Brain microvascular endothelial cell (primary cell): ENCODE data around the gene MEIS3.

ENCODE experiments used
- DNase-seq: peaks from one replicate; pipeline ENCODE4 v3.0.0-alpha.2; 2020
- H3K27ac ChIP-seq: fragments of 250-450 bp; sonication (Bioruptor Pico); 2 replicates; pipeline ENCODE4 v1.5.1; 2020; ENCODE audit warnings: mild to moderate bottlenecking, moderate library complexity
- H3K27me3 ChIP-seq: fragments of 250-450 bp; sonication (Bioruptor Pico); replicated peaks from 2 replicates; pipeline ENCODE4 v1.5.1; 2020; ENCODE audit warnings: mild to moderate bottlenecking
- H3K36me3 ChIP-seq: fragments of 250-450 bp; sonication (Bioruptor Pico); replicated peaks from 2 replicates; pipeline ENCODE4 v1.5.1; 2020; ENCODE audit warnings: mild to moderate bottlenecking
- H3K4me3 ChIP-seq: 2 replicates; pipeline ENCODE4 v1.5.1; 2011; ENCODE audit warnings: low read depth, mild to moderate bottlenecking, control low read depth, low read length, moderate library complexity
- in situ Hi-C: cut with HindIII; loops from 2 replicates; pipeline ENCODE4 v1.10.0; 2017; ENCODE audit warnings: low sequenced_read_pairs, low pct_ligation_motif_present
- TF ChIP-seq, protein P1 (sequence below): IDR thresholded peaks from 2 replicates; pipeline ENCODE4 v1.5.1; 2011; ENCODE audit warnings: low read depth, mild to moderate bottlenecking, moderate library complexity, low read length, control low read depth, inconsistent platforms; ENCODE audit errors: missing control alignments

Gene MEIS3

DNA sequence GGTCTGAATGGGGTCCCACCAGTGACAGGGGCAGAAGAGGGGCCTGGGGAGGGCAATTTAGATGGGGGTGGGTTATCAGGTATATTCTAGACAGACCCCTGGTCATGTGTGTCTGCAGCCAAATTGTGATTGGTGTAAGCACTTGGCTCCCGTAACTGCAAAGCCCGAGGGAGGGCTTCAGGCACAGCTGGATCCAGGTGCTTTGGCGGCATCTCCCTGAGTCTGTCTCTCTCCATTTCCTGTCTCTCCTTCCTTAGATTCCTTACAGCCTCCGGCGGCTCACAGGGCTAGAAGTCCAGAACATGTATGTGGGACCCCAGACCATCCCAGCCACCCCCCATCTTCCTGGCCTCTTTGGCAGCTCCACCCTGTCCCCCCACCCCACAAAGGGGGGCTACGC, 38.8 kb downstream of the MEIS3 start:
- TF ChIP-seq, protein P1, sequence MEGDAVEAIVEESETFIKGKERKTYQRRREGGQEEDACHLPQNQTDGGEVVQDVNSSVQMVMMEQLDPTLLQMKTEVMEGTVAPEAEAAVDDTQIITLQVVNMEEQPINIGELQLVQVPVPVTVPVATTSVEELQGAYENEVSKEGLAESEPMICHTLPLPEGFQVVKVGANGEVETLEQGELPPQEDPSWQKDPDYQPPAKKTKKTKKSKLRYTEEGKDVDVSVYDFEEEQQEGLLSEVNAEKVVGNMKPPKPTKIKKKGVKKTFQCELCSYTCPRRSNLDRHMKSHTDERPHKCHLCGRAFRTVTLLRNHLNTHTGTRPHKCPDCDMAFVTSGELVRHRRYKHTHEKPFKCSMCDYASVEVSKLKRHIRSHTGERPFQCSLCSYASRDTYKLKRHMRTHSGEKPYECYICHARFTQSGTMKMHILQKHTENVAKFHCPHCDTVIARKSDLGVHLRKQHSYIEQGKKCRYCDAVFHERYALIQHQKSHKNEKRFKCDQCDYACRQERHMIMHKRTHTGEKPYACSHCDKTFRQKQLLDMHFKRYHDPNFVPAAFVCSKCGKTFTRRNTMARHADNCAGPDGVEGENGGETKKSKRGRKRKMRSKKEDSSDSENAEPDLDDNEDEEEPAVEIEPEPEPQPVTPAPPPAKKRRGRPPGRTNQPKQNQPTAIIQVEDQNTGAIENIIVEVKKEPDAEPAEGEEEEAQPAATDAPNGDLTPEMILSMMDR = no peak
- no peak overlapping the region for H3K27ac ChIP-seq
- H3K36me3 ChIP-seq = peaks cover 50% of the 10 kb centered on the region
- DNase-seq = no peak
- in situ Hi-C loops = no loop called here
- no peaks in the 10 kb centered on the region for H3K27me3 ChIP-seq
- no peak overlapping the region for H3K4me3 ChIP-seq

DNA sequence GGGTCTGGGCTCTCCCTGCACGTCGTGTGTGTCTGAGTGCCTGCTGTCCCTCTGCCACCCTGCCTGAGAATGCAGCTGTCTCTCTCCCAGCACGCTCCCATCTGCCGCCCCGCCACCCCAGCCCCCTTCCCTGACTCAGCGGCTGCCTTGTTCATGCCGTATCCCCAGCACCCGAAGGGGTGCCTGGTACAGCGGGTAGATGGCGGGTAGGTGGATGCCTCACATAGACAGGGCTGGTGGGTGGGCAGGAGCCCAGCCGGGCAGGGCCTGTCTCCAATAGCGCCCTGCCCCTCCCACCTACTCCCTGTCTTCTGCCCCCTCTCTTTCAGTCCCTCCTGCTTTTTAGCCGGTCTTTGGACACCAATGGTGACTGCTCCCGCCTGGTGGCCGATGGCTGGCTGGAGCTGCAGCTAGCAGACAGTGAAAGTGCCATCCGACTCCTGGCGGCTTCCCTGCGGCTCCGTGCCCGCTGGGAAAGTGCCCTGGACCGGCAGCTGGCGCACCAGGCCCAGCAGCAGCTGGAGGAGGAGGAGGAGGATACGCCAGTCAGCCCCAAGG, 39.9 kb downstream of the MEIS3 start:
- Histone ChIP-seq H3K27me3 (no peaks in the 10 kb centered on the region), H3K27ac (no peak overlapping the region), H3K4me3 (no peak overlapping the region), H3K36me3 (peaks cover 59% of the 10 kb centered on the region)
- in situ Hi-C loops = no loop called here
- no peak for DNase-seq
- TF ChIP-seq, protein P1 = no peak

DNA sequence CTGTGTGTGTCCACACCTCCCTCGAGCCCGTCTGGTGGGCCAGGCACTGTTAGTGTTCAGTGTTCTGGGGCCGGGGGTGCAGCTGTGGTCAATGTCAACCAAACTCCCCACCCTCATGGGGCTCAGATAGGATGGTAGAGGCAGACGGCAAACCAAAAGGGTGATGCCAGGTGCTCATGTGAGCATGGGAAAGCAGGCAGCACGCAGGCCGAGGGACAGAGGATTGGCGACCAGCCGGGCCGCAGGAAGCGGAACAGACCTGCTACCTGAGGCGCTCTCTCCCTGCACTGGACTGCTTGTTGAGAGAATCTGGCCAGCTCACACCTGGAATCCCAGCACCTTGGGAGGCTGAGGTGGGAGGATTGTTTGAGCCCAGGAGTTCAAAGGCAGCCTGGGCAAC, 41.1 kb downstream of the MEIS3 start:
- no peak overlapping the region for H3K27ac ChIP-seq
- TF ChIP-seq, protein P1 = no peak
- no peak overlapping the region for H3K4me3 ChIP-seq
- DNase-seq = no peak
- in situ Hi-C loops = no loop called here
- peaks cover 69% of the 10 kb centered on the region for H3K36me3 ChIP-seq
- no peaks in the 10 kb centered on the region for H3K27me3 ChIP-seq

DNA sequence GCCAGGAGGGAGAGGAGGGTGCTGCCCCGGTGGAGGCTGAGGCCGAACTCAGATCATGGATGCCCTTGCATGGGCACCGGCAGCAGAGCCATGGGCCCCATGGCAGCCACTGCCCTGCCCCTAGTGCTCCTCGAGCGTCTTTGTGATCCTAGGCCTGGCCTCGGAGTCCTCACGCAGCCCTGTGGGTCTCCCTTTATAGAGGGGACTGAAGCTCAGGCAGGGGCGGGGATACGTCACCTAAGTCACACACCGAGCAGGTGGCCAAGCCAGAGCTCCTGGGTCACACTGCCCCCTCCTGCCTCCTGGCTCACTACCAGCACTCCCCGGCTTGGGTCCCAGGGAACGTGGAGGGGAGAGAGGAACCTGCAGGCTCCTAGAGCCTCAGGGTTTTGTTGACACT, 41.5 kb downstream of the MEIS3 start:
- DNase-seq = no peak
- in situ Hi-C loops = no loop called here
- peaks cover 72% of the 10 kb centered on the region for H3K36me3 ChIP-seq

DNA sequence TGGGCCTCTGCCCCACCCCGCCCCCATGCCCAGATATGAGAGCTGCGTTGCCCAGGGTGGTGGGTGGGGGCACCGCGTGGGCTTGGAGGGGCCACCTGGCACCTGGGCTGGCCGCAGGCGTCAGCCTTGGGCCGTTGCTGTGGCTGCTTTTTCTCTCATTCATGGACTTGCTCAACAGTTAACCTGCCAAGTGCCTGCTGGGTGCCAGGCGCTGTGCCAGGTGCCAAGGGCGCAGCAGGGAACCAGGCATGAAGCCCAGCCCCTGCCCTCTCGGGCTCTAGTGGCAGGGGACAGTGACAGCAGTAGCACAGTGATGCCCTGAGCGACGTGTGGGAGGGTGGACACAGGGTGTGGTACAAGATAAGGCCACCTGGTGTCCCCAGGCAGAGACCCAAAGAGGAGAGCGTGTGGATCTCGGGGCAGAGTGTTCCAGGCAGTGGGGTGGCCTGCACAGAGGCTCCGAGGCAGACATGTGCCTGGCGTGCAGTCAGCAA, 42.1 kb downstream of the MEIS3 start:
- Histone ChIP-seq H3K27ac (no peak overlapping the region), H3K27me3 (no peaks in the 10 kb centered on the region), H3K36me3 (peaks cover 74% of the 10 kb centered on the region), H3K4me3 (no peak overlapping the region)
- in situ Hi-C loops = no loop called here
- TF ChIP-seq, protein P1 = no peak
- DNase-seq = no peak

More for the DNA sequence above, 41.5 kb downstream of the MEIS3 start:
- Histone ChIP-seq H3K27ac (no peak overlapping the region), H3K4me3 (no peak overlapping the region), H3K27me3 (no peaks in the 10 kb centered on the region)
- TF ChIP-seq, protein P1 = no peak

DNA sequence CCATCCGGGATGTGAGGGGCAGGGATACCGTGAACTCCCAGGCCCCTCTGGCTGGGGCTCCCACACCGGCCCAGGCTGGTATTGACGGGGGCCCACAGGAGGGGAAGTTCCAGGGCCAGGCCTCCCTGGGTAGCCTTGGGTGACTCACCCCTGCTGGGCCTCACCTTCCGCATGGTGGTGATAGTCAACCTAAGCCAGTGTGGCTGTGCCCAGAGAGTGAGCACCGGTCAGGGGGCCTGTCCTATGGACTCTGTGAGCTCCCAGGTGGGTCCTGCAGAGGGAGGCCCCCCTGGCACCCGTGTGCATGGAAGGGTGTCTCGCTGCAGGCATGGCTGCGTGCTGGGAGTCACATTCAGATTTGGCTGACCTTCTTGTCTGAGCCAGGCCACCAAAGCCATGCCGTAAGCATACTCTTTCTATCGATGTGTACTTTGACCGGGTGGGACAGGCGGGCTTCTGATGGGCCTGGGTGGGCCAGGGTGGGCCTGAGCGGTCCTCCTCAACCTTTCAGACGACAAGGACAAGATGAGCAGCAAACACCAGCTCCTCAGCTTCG, 42.7 kb downstream of the MEIS3 start:
- in situ Hi-C loops = no loop called here
- peaks cover 74% of the 10 kb centered on the region for H3K36me3 ChIP-seq
- no peak for DNase-seq
- no peaks in the 10 kb centered on the region for H3K27me3 ChIP-seq
- TF ChIP-seq, protein P1 = no peak
- no peak overlapping the region for H3K27ac ChIP-seq
- no peak overlapping the region for H3K4me3 ChIP-seq
